HepG2 (cell line): ENCODE results near the gene LIN28A. TPM values are rescaled to one million over a fixed set of nuclear protein-coding genes. Genes with fewer than 3 reads are reported as not detected.

Source experiments
- AKAP8 ChIP-seq: sonication (generic); formaldehyde crosslinking; IDR thresholded peaks from 2 replicates; pipeline ENCODE4 v1.5.1; 2020; ENCODE audit warnings: mild to moderate bottlenecking, missing genetic modification reagents
- AKNA ChIP-seq: sonication (generic); formaldehyde crosslinking; IDR thresholded peaks from 2 replicates; pipeline ENCODE4 v1.4.0; 2020; ENCODE audit warnings: missing genetic modification reagents, borderline replicate concordance
- ARNT ChIP-seq: fragments of 450-650 bp; IDR thresholded peaks from 2 replicates; pipeline ENCODE4 v1.6.1; 2017
- FOXO4 ChIP-seq: sonication (generic); formaldehyde crosslinking; conservative IDR thresholded peaks from 2 replicates; pipeline ENCODE4 v1.8.1; 2023; ENCODE audit warnings: missing genetic modification reagents
- KLF9 ChIP-seq: IDR thresholded peaks from 2 replicates; pipeline ENCODE4 v1.6.1; 2016; ENCODE audit warnings: low read depth
- NCOA5 ChIP-seq: sonication (generic); formaldehyde crosslinking; IDR thresholded peaks from 2 replicates; pipeline ENCODE4 v1.4.0; 2020; ENCODE audit warnings: missing genetic modification reagents
- SP2 ChIP-seq: sonication (generic); formaldehyde crosslinking; IDR thresholded peaks from 2 replicates; pipeline ENCODE4 v1.5.1; 2020; ENCODE audit warnings: mild to moderate bottlenecking, missing genetic modification reagents
- TFAP4 ChIP-seq: sonication (generic); IDR thresholded peaks from 2 replicates; pipeline ENCODE4 v1.6.1; 2016; ENCODE audit warnings: low read depth, borderline replicate concordance
- TGIF2 ChIP-seq: IDR thresholded peaks from 2 replicates; pipeline ENCODE4 v1.6.1; 2016; ENCODE audit warnings: control low read depth, missing compliant biosample characterization
- ZBTB44 ChIP-seq: sonication (generic); formaldehyde crosslinking; IDR thresholded peaks from 2 replicates; pipeline ENCODE4 v1.4.0; 2020; ENCODE audit warnings: missing genetic modification reagents
- ZFP36L2 ChIP-seq: sonication (generic); formaldehyde crosslinking; IDR thresholded peaks from 2 replicates; pipeline ENCODE4 v1.4.0; 2020; ENCODE audit warnings: missing genetic modification reagents
- ZNF281 ChIP-seq: sonication (generic); formaldehyde crosslinking; IDR thresholded peaks from 2 replicates; pipeline ENCODE4 v1.4.0; 2020; ENCODE audit warnings: missing genetic modification reagents, borderline replicate concordance
- ZNF556 ChIP-seq: sonication (generic); formaldehyde crosslinking; IDR thresholded peaks from 2 replicates; pipeline ENCODE4 v1.4.0; 2020; ENCODE audit warnings: mild to moderate bottlenecking, missing genetic modification reagents, borderline replicate concordance
- ZNF768 ChIP-seq: sonication (generic); formaldehyde crosslinking; IDR thresholded peaks from 2 replicates; pipeline ENCODE4 v1.4.0; 2020; ENCODE audit warnings: missing genetic modification reagents
- ZNF777 ChIP-seq: sonication (generic); formaldehyde crosslinking; IDR thresholded peaks from 2 replicates; pipeline ENCODE4 v1.4.0; 2020; ENCODE audit warnings: missing genetic modification reagents
- ZXDC ChIP-seq: sonication (generic); formaldehyde crosslinking; IDR thresholded peaks from 2 replicates; pipeline ENCODE4 v1.5.0; 2020; ENCODE audit warnings: mild to moderate bottlenecking, missing genetic modification reagents
- polyA plus RNA-seq, 8 experiments: library from polyadenylated mRNA; depleted of rRNA in 3 of 8; stranded (reverse) in 7 of 8; unstranded in 1 of 8; fragments of >200 nt; fragmentation: Illumina TruSeq in 4 of 8; extraction: Trizol in 4 of 8; gene quantifications; 2 replicates each; pipeline versions ENCODE4 v1.2.1 to v1.2.3, GENCODE V29; 2011 to 2016; ENCODE audit warnings: low read depth in 4 of 8, missing spikeins in 1 of 8, mixed read lengths in 1 of 8; ENCODE audit not compliant: insufficient read depth in 1 of 8
- total RNA-seq, 5 experiments: library from RNA; depleted of rRNA; stranded (reverse); fragments of >200 nt; fragmentation: Illumina TruSeq; extraction: Trizol; gene quantifications; 2 replicates each; pipeline ENCODE4 v1.2.3, GENCODE V29; 2016; ENCODE audit warnings: low read depth in 1 of 5

LIN28A gene
- total and polyA plus RNA-seq, 2 of the 13 experiments (the other 11 are each of a cell fraction or from before 2014, with no cell fraction given), result not detected

- TF ChIP-seq AKNA (CRISPR knock-in tag) (no peak), SP2 (CRISPR knock-in tag) (no peak), TFAP4 (peak; percentile 53; the same call in 1 of the 2 replicates), KLF9 (CRISPR knock-in tag) (no peak), NCOA5 (CRISPR knock-in tag) (no peak), ZFP36L2 (CRISPR knock-in tag) (no peak), TGIF2 (CRISPR knock-in tag) (no peak), ZXDC (CRISPR knock-in tag) (no peak), ARNT (no peak), ZNF281 (CRISPR knock-in tag) (peak; percentile 47; the same call in 1 of the 2 replicates), ZBTB44 (no peak), FOXO4 (CRISPR knock-in tag) (no peak), ZNF556 (no peak; the same call in 1 of the 2 replicates), AKAP8 (CRISPR knock-in tag) (no peak), ZNF768 (CRISPR knock-in tag) (no peak), ZNF777 (CRISPR knock-in tag) (no peak)
These were observed 23.2 kb upstream of the LIN28A start (continued) for GRCh38 chr1:26387447-26387846.
